IPS-NIHi7 (cell line): ENCODE measurements around the gene MLH1.
"Not testable (repeated sequence)": the region's sequence is repeated elsewhere in the genome, so short reads cannot be mapped to it uniquely, and the experiment has no call there.

Experiments
- DNase-seq: peaks from one replicate; pipeline ENCODE4 v3.0.0; 2012; ENCODE audit warnings: mixed read lengths; ENCODE audit errors: extremely low spot score

MLH1 gene

DNA sequence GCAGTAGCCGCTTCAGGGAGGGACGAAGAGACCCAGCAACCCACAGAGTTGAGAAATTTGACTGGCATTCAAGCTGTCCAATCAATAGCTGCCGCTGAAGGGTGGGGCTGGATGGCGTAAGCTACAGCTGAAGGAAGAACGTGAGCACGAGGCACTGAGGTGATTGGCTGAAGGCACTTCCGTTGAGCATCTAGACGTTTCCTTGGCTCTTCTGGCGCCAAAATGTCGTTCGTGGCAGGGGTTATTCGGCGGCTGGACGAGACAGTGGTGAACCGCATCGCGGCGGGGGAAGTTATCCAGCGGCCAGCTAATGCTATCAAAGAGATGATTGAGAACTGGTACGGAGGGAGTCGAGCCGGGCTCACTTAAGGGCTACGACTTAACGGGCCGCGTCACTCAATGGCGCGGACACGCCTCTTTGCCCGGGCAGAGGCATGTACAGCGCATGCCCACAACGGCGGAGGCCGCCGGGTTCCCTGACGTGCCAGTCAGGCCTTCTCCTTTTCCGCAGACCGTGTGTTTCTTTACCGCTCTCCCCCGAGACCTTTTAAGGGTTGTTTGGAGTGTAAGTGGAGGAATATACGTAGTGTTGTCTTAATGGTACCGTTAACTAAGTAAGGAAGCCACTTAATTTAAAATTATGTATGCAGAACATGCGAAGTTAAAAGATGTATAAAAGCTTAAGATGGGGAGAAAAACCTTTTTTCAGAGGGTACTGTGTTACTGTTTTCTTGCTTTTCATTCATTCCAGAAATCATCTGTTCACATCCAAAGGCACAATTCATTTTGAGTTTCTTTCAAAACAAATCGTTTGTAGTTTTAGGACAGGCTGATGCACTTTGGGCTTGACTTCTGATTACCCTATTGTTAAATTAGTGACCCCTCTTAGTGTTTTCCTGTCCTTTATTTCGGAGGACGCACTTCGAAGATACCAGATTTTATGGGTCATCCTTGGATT is at the start of gene MLH1:
Gene MLH1 (plus strand): TSS at position 193 of the 958 bp plus-strand sequence. CDS start 30 bp downstream, at position 223.
- peak; percentile 97 for DNase-seq

GRCh38 chr3:36943601-36944000 is 49.7 kb upstream of the MLH1 start:
- no peak for DNase-seq

DNA sequence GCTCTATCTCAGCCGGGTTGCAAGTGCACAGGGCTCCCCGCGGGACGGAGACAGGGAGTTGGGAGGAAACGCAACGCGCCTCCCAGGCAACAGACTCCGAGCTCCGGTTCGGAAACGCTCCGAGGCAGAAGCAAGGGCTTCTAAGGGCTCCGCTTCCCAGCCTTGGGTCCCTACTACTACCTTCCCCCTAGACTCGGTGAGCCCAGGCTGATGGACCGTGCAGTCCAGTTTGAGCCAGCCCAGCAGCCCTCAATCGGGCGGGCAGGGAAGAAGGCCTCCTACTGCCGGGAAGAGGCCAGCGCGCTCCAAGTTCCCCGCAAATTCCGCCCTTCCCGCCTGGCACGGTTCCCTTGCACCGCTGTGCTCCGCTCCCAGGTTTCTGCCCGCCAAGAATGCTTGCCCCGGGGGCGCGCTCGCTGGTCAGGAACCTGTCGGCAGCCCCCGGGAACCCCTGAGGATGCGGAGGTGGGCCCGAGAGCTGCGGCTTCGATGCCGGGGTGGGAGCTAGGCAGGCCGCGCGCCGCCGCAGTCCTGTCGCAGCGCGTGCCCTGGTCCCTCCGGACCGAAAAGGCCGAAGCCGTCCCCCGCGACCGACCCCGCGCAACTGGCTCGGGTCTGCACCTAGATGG is 49.2 kb upstream of the MLH1 start:
- peak; percentile 72 for DNase-seq

DNA sequence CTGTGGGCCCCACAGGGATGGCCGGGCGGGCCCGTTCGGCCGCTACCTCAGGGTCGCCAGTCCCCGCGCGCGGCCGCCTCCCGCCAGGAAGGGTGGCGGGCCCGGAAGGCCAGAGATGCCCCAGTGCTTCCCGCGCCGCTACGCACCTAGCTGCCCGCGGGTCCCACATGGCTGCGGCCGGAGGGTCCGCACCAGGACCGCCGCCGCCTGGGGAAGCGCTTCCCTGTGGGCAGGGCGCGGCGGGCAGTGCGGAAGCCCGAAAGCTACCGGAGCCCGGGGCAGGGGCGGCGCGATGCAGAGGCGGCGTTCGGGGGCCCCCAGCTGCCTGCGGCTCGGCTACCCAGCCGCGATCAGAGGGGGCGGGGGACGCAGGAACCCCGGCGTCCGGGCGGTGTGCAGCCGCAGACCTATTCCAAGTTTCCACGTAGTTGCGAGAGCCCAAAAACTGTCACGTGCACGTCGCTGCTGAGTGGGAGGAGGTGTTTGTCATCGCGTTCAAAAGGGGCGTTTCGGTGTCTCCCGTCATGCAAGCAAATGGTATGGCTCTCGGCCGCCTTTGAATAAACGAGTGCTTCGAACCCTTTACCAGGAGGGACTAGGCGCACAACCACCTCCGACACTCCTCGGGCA is 48.6 kb upstream of the MLH1 start, which contains the start of gene TRANK1:
Gene TRANK1 (minus strand): TSS at position 414 of the 630 bp plus-strand sequence. CDS start 245 bp downstream, at position 169.
- DNase-seq = peak; percentile 51

DNA sequence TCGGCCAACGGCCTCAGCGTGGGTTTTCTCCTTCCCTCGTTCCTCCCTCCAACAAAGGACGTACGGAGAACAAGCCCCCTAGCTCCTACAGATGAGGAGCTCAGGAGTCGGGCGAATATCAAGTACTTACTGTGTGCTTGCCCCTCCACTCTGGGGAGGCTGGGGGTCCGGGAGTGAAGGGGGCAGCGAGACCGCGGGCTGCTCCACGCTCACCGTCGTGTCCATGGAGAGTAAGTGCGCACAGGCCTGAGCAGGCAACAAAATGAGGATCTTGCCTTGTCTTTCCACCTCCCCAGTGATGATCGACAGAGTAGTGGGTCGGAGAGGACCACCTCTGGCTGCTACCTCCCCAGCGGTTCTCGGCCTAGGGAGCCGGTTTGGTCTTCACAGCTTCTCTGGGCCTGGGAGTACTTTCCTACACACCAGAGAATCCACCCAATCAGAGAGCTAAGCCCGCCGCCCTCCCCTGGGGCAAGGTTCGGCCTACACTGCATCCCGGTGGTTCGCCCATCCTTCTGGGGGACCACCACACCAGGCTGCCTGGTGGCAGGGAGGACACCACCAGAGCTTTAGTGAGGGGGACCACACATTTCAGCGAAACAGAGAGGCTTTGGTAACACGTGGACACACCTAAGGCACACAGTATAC is 47.9 kb upstream of the MLH1 start:
- no peak for DNase-seq

GRCh38 chr3:36947814-36948213 is 45.5 kb upstream of the MLH1 start:
- DNase-seq = not testable (repeated sequence)

DNA sequence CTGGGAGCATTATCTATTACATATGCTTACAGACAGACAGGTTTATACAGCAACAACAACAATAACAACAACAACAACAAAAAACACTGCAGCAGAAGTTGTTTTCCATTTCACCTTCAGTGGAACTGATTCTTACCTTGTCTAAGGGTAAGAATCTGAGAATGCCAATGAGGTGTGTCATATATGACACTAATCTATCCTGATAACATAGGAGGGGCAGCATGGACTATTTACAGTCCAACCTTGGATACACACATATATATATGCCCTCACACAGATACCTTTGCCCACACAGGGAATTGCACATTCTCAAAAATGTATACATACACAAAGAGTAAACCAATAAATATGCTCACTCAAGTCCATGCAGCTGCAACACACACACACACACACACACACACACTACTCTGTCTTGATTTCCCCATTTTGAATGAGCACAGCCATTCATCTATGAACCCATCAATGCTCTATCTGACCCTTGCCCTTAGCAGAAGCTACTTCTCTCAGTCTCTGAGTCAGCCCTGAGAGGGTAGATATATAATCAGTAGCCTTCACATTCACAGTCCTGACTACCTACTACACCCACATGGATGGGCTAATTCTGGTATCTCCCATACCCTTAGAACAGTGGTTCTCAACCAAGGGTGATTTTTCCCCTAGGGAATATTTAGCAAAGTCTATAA is 38.7 kb upstream of the MLH1 start:
- no peak for DNase-seq

DNA sequence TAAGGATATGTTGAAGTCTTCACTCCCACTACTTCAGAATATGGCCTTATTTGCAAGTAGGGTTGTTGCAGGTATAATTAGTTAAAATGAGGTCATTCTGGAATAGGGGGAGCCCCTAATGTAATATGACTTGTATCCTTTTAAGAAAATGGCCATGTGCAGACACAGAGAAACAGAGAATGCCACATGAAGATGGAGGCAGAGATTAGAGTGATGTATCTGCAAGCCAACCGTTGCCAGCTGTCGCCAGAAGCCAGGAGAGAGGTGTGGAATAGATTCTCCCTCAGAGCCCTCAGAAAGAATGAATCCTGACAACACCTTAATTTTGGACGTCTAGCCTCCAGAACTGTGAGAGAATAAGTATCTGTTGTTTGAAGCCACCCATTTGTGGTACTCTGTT is 37.2 kb upstream of the MLH1 start:
- no peak for DNase-seq

GRCh38 chr3:36957063-36957462 is 36.3 kb upstream of the MLH1 start:
- no peak for DNase-seq

- no peak for DNase-seq
These were observed 35.2 kb upstream of the MLH1 start for GRCh38 chr3:36957862-36958686.

- no peak for DNase-seq
These were observed 33.5 kb upstream of the MLH1 start for GRCh38 chr3:36959821-36960220.

- no peak for DNase-seq
These were observed 32.8 kb upstream of the MLH1 start for GRCh38 chr3:36960502-36960901.

GRCh38 chr3:36963008-36963407 is 30.3 kb upstream of the MLH1 start:
- not testable (repeated sequence) for DNase-seq

DNA sequence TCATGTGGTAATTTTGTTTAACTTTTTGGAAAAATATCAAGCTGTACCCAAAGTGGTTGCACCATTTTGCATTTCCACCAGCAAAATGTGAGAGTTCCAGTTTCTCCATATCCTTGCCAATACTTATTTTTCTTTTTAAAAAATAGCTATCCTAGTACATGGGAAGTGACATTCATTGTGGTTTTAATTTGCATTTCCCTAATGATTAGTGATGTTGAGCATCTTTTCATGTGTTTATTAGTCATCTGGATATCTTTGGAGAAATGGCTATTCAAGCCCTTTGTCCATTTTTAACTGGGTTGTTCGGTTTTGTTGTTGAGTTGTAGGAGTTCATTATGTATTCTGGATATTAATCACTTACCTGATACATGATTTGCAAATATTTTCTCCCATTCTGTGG is 29.0 kb upstream of the MLH1 start:
- DNase-seq = no peak

- DNase-seq = no peak
These were observed 28.5 kb upstream of the MLH1 start for GRCh38 chr3:36964817-36965216.

GRCh38 chr3:36965440-36965839 is 27.9 kb upstream of the MLH1 start:
- no peak for DNase-seq

DNA sequence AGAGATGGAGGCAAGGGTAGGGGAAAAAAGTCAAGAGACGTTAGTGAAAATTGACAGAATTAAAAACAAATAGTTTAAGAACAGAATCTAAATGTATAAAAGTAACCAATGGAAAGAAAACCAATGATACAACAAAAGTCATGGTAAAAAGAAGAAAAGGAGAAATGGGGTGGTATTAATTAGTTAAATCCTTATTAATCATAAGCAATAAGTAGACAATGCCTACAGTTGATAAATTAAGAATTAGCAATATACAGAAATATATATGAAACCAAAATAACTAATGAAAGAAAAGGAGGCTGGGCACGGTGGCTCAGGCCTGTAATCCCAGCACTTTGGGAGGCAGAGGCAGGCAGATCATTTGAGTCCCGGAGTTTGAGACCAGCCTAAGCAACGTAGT is 24.2 kb upstream of the MLH1 start:
- no peak for DNase-seq

- peak; percentile 66 for DNase-seq
These were observed 23.5 kb upstream of the MLH1 start for GRCh38 chr3:36969540-36970432.

DNA sequence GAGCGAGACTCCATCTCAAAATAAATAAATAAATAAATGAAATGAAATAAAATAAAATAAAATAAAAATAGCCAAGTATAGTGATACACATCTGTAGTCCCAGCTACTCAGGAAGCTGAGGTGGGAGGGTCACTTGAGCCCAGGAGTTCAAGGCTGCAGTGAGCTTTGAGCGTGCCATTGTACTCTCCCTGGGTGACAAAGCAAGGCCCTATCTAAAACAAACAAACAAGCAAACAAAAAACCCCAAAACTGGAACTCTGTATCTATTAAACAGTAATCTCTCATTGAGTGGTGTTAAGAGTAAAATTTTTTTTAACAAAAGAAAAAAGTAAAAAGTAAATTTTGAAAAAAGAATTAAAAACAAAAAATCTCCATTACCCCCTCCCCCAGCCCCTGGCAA is 21.2 kb upstream of the MLH1 start:
- no peak for DNase-seq
